BLaER1 (cell line): ENCODE data around the gene FUBP3.

Experiments
- H3K27ac ChIP-seq: shearing (Covaris generic); formaldehyde crosslinking; 2 replicates; pipeline ENCODE4 v1.8.1; 2022
- H3K27me3 ChIP-seq: shearing (Covaris generic); formaldehyde crosslinking; 2 replicates; pipeline ENCODE4 v1.8.1; 2022
- H3K36me3 ChIP-seq: shearing (Covaris generic); formaldehyde crosslinking; 2 replicates; pipeline ENCODE4 v1.8.1; 2022
- H3K4me1 ChIP-seq: shearing (Covaris generic); formaldehyde crosslinking; 2 replicates; pipeline ENCODE4 v1.8.1; 2022
- H3K4me2 ChIP-seq: shearing (Covaris generic); formaldehyde crosslinking; 2 replicates; pipeline ENCODE4 v1.8.1; 2022
- H3K4me3 ChIP-seq: shearing (Covaris generic); formaldehyde crosslinking; 2 replicates; pipeline ENCODE4 v1.8.1; 2022
- H3K9ac ChIP-seq: shearing (Covaris generic); formaldehyde crosslinking; 2 replicates; pipeline ENCODE4 v1.8.1; 2022
- H3K9me3 ChIP-seq: shearing (Covaris generic); formaldehyde crosslinking; 2 replicates; pipeline ENCODE4 v1.8.1; 2022
- H4K20me1 ChIP-seq: shearing (Covaris generic); formaldehyde crosslinking; 2 replicates; pipeline ENCODE4 v1.8.1; 2022
- Cebpa-rat ChIP-seq: shearing (Covaris generic); IDR thresholded peaks from 2 replicates; pipeline ENCODE4 v1.8.1; 2022

The FUBP3 gene

GRCh38 chr9:130661451-130662098 lies 82.2 kb downstream of the FUBP3 start:
- Histone ChIP-seq H3K9ac (no peak overlapping the region), H4K20me1 (peaks cover 65% of the 10 kb centered on the region), H3K4me1 (no peaks in the 10 kb centered on the region), H3K27me3 (peaks cover 100% of the 10 kb centered on the region), H3K9me3 (no peaks in the 10 kb centered on the region), H3K4me3 (no peak overlapping the region), H3K4me2 (no peak overlapping the region), H3K36me3 (no peaks in the 10 kb centered on the region), H3K27ac (no peak overlapping the region)
- TF ChIP-seq Cebpa-rat, result no peak

GRCh38 chr9:130662099-130662969 lies 83.0 kb downstream of the FUBP3 start:
- H3K27me3 ChIP-seq, result peaks cover 100% of the 10 kb centered on the region

GRCh38 chr9:130662970-130663257 lies 83.5 kb downstream of the FUBP3 start:
- H3K36me3 ChIP-seq, result no peaks in the 10 kb centered on the region
- H3K4me3 ChIP-seq, result no peak overlapping the region
- TF ChIP-seq Cebpa-rat, result no peak
- H3K27ac ChIP-seq, result no peak overlapping the region
- peaks cover 100% of the 10 kb centered on the region for H3K27me3 ChIP-seq
- H3K4me1 ChIP-seq, result no peaks in the 10 kb centered on the region
- no peak overlapping the region for H3K4me2 ChIP-seq
- peaks cover 71% of the 10 kb centered on the region for H4K20me1 ChIP-seq
- no peaks in the 10 kb centered on the region for H3K9me3 ChIP-seq
- H3K9ac ChIP-seq, result no peak overlapping the region

More at GRCh38 chr9:130662099-130662969, 83.0 kb downstream of the FUBP3 start:
- Histone ChIP-seq H3K4me3 (no peak overlapping the region), H3K27ac (no peak overlapping the region), H3K4me2 (no peak overlapping the region), H3K4me1 (no peaks in the 10 kb centered on the region), H3K9ac (no peak overlapping the region), H4K20me1 (peaks cover 71% of the 10 kb centered on the region), H3K9me3 (no peaks in the 10 kb centered on the region), H3K36me3 (no peaks in the 10 kb centered on the region)
- TF ChIP-seq Cebpa-rat, result no peak

- Histone ChIP-seq H3K27me3 (peaks cover 100% of the 10 kb centered on the region), H3K4me3 (no peak overlapping the region), H4K20me1 (peaks cover 67% of the 10 kb centered on the region), H3K27ac (no peak overlapping the region), H3K9me3 (no peaks in the 10 kb centered on the region), H3K9ac (no peak overlapping the region), H3K4me1 (no peaks in the 10 kb centered on the region), H3K4me2 (no peak overlapping the region), H3K36me3 (no peaks in the 10 kb centered on the region)
- no peak for TF ChIP-seq Cebpa-rat
These were observed 84.0 kb downstream of the FUBP3 start for GRCh38 chr9:130663258-130663976.

GRCh38 chr9:130663977-130664250 lies 84.5 kb downstream of the FUBP3 start:
- H3K36me3 ChIP-seq, result no peaks in the 10 kb centered on the region
- no peaks in the 10 kb centered on the region for H3K4me1 ChIP-seq
- no peaks in the 10 kb centered on the region for H3K9me3 ChIP-seq
- no peak overlapping the region for H3K9ac ChIP-seq
- H3K27ac ChIP-seq, result no peak overlapping the region
- H3K4me2 ChIP-seq, result no peak overlapping the region
- H3K4me3 ChIP-seq, result no peak overlapping the region
- H3K27me3 ChIP-seq, result peaks cover 100% of the 10 kb centered on the region
- peaks cover 62% of the 10 kb centered on the region for H4K20me1 ChIP-seq
- no peak for TF ChIP-seq Cebpa-rat

GRCh38 chr9:130664251-130665028 lies 85.1 kb downstream of the FUBP3 start, which contains the start of gene PRDM12:
TSS of gene PRDM12 (plus strand) at chr9:130664594. CDS start at chr9:130664654, 60 bp downstream.
- peaks cover 58% of the 10 kb centered on the region for H4K20me1 ChIP-seq
- H3K27me3 ChIP-seq, result peaks cover 95% of the 10 kb centered on the region
- no peak within 1 kb of the TSS for H3K27ac ChIP-seq
- no peak within 1 kb of the TSS for H3K4me3 ChIP-seq
- H3K4me1 ChIP-seq, result no peaks in the 10 kb centered on the region
- H3K36me3 ChIP-seq, result no peaks in the 10 kb centered on the region
- TF ChIP-seq Cebpa-rat, result no peak
- H3K4me2 ChIP-seq, result no peak within 1 kb of the TSS
- H3K9ac ChIP-seq, result no peak within 1 kb of the TSS
- no peaks in the 10 kb centered on the region for H3K9me3 ChIP-seq

- Histone ChIP-seq H3K4me3 (no peak overlapping the region), H3K9me3 (no peaks in the 10 kb centered on the region), H4K20me1 (peaks cover 58% of the 10 kb centered on the region), H3K4me1 (no peaks in the 10 kb centered on the region), H3K4me2 (no peak overlapping the region), H3K27ac (no peak overlapping the region), H3K27me3 (peaks cover 89% of the 10 kb centered on the region), H3K9ac (no peak overlapping the region), H3K36me3 (no peaks in the 10 kb centered on the region)
- no peak for TF ChIP-seq Cebpa-rat
These were observed 85.7 kb downstream of the FUBP3 start for GRCh38 chr9:130665029-130665430.

GRCh38 chr9:130665431-130666392 lies 86.3 kb downstream of the FUBP3 start:
- H3K4me1 ChIP-seq, result no peaks in the 10 kb centered on the region
- H3K9me3 ChIP-seq, result no peaks in the 10 kb centered on the region
- H3K4me2 ChIP-seq, result no peak overlapping the region
- no peak for TF ChIP-seq Cebpa-rat
- no peak overlapping the region for H3K9ac ChIP-seq
- H3K27ac ChIP-seq, result no peak overlapping the region
- H4K20me1 ChIP-seq, result peaks cover 55% of the 10 kb centered on the region
- no peaks in the 10 kb centered on the region for H3K36me3 ChIP-seq
- H3K27me3 ChIP-seq, result peaks cover 82% of the 10 kb centered on the region
- no peak overlapping the region for H3K4me3 ChIP-seq
